ENCODE measurements around the gene BARX2. TPM values are rescaled to one million over a fixed set of nuclear protein-coding genes. Genes with fewer than 3 reads are reported as not detected.

Gene BARX2
- polyA plus RNA-seq, 1 donor from 2014 or later: not detected

GRCh38 chr11:129386795-129387397, 11.2 kb downstream of the BARX2 start:
- TF ChIP-seq EZH2 (IDR thresholded peaks at IDR 0.05; ENCODE audit: borderline replicate concordance, insufficient read depth, low read length, poor library complexity, severe bottlenecking) (no peak), RAD21 (conservative IDR thresholded peaks at IDR 0.05) (no peak), CTCF (IDR thresholded peaks at IDR 0.05; ENCODE audit: poor library complexity, severe bottlenecking) (no peak), MXI1 (conservative IDR thresholded peaks at IDR 0.05; ENCODE audit: poor library complexity, severe bottlenecking) (no peak), POLR2AphosphoS5 (IDR thresholded peaks at IDR 0.05) (no peak), TAF1 (IDR thresholded peaks at IDR 0.05; ENCODE audit: low read depth) (no peak), REST (IDR thresholded peaks at IDR 0.05; ENCODE audit: borderline replicate concordance) (no peak), EP300 (conservative IDR thresholded peaks at IDR 0.05; ENCODE audit: poor library complexity, severe bottlenecking) (no peak), SMC3 (conservative IDR thresholded peaks at IDR 0.05; ENCODE audit: poor library complexity) (no peak)
- Histone ChIP-seq H3K4me3 (ENCODE audit: low read length) (no peak overlapping the region), H4K20me1 (ENCODE audit: insufficient read depth) (no peaks in the 10 kb centered on the region), H3K36me3 (ENCODE audit: insufficient read depth, low read length) (no peaks in the 10 kb centered on the region), H3K9ac (ENCODE audit: low read length) (no peak overlapping the region), H3K27ac (ENCODE audit: low read length) (no peak overlapping the region), H3F3A (ENCODE audit: insufficient read depth, low read length, poor library complexity, severe bottlenecking) (no peaks in the 10 kb centered on the region), H3K79me2 (replicated peaks; ENCODE audit: insufficient read depth, low read length) (no peaks in the 10 kb centered on the region), H3K9me3 (ENCODE audit: low read length) (no peaks in the 10 kb centered on the region), H3K4me2 (ENCODE audit: low read length) (no peak overlapping the region), H3K27me3 (ENCODE audit: insufficient read depth, low read depth, low read length) (no peaks in the 10 kb centered on the region), H3K9me2 (ENCODE audit: insufficient read depth, low read length) (no peaks in the 10 kb centered on the region), H2AFZ (ENCODE audit: low read depth, low read length) (no peak overlapping the region)

GRCh38 chr11:129387434-129387833, 11.8 kb downstream of the BARX2 start:
- H3K79me2 ChIP-seq (replicated peaks; ENCODE audit: insufficient read depth, low read length): no peaks in the 10 kb centered on the region
- no peak overlapping the region for H3K27ac ChIP-seq (ENCODE audit: low read length)
- no peaks in the 10 kb centered on the region for H3K9me2 ChIP-seq (ENCODE audit: insufficient read depth, low read length)
- H3K9ac ChIP-seq (ENCODE audit: low read length): no peak overlapping the region
- H3K27me3 ChIP-seq (ENCODE audit: insufficient read depth, low read depth, low read length): no peaks in the 10 kb centered on the region
- no peak overlapping the region for H3K4me2 ChIP-seq (ENCODE audit: low read length)
- no peak for TF ChIP-seq REST (IDR thresholded peaks at IDR 0.05; ENCODE audit: borderline replicate concordance)
- TF ChIP-seq POLR2AphosphoS5 (IDR thresholded peaks at IDR 0.05): no peak
- TF ChIP-seq CTCF (IDR thresholded peaks at IDR 0.05; ENCODE audit: poor library complexity, severe bottlenecking): no peak
- no peak for TF ChIP-seq EZH2 (IDR thresholded peaks at IDR 0.05; ENCODE audit: borderline replicate concordance, insufficient read depth, low read length, poor library complexity, severe bottlenecking)
- no peak for TF ChIP-seq EP300 (conservative IDR thresholded peaks at IDR 0.05; ENCODE audit: poor library complexity, severe bottlenecking)
- TF ChIP-seq RAD21 (conservative IDR thresholded peaks at IDR 0.05): no peak
- no peak for TF ChIP-seq TAF1 (IDR thresholded peaks at IDR 0.05; ENCODE audit: low read depth)
- no peaks in the 10 kb centered on the region for H4K20me1 ChIP-seq (ENCODE audit: insufficient read depth)
- no peaks in the 10 kb centered on the region for H3K36me3 ChIP-seq (ENCODE audit: insufficient read depth, low read length)
- H3K4me3 ChIP-seq (ENCODE audit: low read length): no peak overlapping the region
- no peak overlapping the region for H2AFZ ChIP-seq (ENCODE audit: low read depth, low read length)
- H3F3A ChIP-seq (ENCODE audit: insufficient read depth, low read length, poor library complexity, severe bottlenecking): no peaks in the 10 kb centered on the region
- no peaks in the 10 kb centered on the region for H3K9me3 ChIP-seq (ENCODE audit: low read length)

Data from neural cell (in vitro differentiated cells).